Endothelial cell of umbilical vein (primary cell): ENCODE results near the gene NDST4. TPM values are rescaled to one million over a fixed set of nuclear protein-coding genes. Genes with fewer than 3 reads are reported as not detected.

Source experiments
- BruUV-seq: library from RNA; stranded (reverse); fragments of 400-500 nt; replicated peaks from 2 replicates; lab custom pipeline; 2021; lab: Mats Ljungman, UMichigan
- CTCF ChIA-PET: fragments of 300-600, 350-600 bp; sonication (Branson Sonifier 250); formaldehyde crosslinking; loops from one replicate; lab custom pipeline; 2021; ENCODE audit warnings: antibody characterized with exemption, inconsistent platforms; lab: Charles Lee
- POLR2A ChIA-PET: fragments of 300-600, 350-600 bp; sonication (Branson Sonifier 250); formaldehyde crosslinking; loops from one replicate; lab custom pipeline; 2021; ENCODE audit warnings: antibody characterized with exemption, inconsistent platforms; lab: Charles Lee
- DNase-seq: peaks from one replicate; pipeline ENCODE4 v3.0.0-alpha.2; 2011; ENCODE audit warnings: low read depth, low spot score
- FAIRE-seq: peaks from 2 replicates; lab custom pipeline; 2011; peaks lifted over from hg19 to GRCh38; lab: Jason Lieb, UNC
- H2AFZ ChIP-seq: 2 replicates; pipeline ENCODE4 v1.6.0; 2012; ENCODE audit warnings: low read depth, low read length, control low read depth, inconsistent platforms
- H3K27ac ChIP-seq: 2 replicates; pipeline ENCODE4 v1.5.1; 2011; ENCODE audit warnings: low read depth, mild to moderate bottlenecking, control low read depth, low read length, moderate library complexity; ENCODE audit not compliant: insufficient read depth
- H3K27me3 ChIP-seq, 2 experiments: 2 replicates each; pipeline versions ENCODE4 v1.6.0 to v1.6.1; 2011; ENCODE audit warnings: low read length in 2 of 2, mixed read lengths in 1 of 2; ENCODE audit not compliant: control insufficient read depth in 2 of 2, insufficient read depth in 2 of 2
- H3K36me3 ChIP-seq, 2 experiments: 2 replicates in 1 of 2; 3 replicates in 1 of 2; pipeline ENCODE4 v1.5.1; 2011; ENCODE audit warnings: low read length in 2 of 2, mild to moderate bottlenecking in 1 of 2, moderate library complexity in 1 of 2; ENCODE audit not compliant: control insufficient read depth in 2 of 2, insufficient read depth in 2 of 2; ENCODE audit errors: extremely low read depth in 1 of 2
- H3K4me1 ChIP-seq: 3 replicates; pipeline ENCODE4 v1.5.1; 2011; ENCODE audit warnings: mild to moderate bottlenecking, low read length; ENCODE audit not compliant: control insufficient read depth, insufficient read depth; ENCODE audit errors: extremely low read depth
- H3K4me2 ChIP-seq: 2 replicates; pipeline ENCODE4 v1.6.1; 2011; ENCODE audit warnings: low read length, control low read depth, mixed read lengths; ENCODE audit not compliant: insufficient read depth
- H3K4me3 ChIP-seq, 3 experiments: fragments of 200-600 bp in 1 of 3; sonication (generic), shearing (Covaris generic) in 1 of 3; replicated peaks in 1 of 3; 2 replicates each; pipeline ENCODE4 v1.5.1; 2011 to 2016; ENCODE audit warnings: control low read depth in 3 of 3, low read length in 3 of 3, mild to moderate bottlenecking in 2 of 3, inconsistent platforms in 1 of 3, low read depth in 1 of 3, moderate library complexity in 1 of 3; ENCODE audit not compliant: insufficient read depth in 1 of 3
- H3K79me2 ChIP-seq: 2 replicates; pipeline ENCODE4 v1.6.0; 2012; ENCODE audit warnings: low read length, inconsistent platforms; ENCODE audit not compliant: control insufficient read depth, insufficient read depth
- H3K9ac ChIP-seq: replicated peaks from 2 replicates; pipeline ENCODE3; 2011; ENCODE audit warnings: low read length, control low read depth; ENCODE audit not compliant: insufficient read depth; ENCODE audit errors: extremely low read depth
- H3K9me1 ChIP-seq: replicated peaks from 3 replicates; pipeline ENCODE4 v1.6.0; 2011; ENCODE audit warnings: mild to moderate bottlenecking, low read length; ENCODE audit not compliant: control insufficient read depth, insufficient read depth; ENCODE audit errors: extremely low read depth
- H3K9me3 ChIP-seq: replicated peaks from 2 replicates; pipeline ENCODE4 v1.5.1; 2012; ENCODE audit warnings: low read length, inconsistent platforms; ENCODE audit not compliant: control insufficient read depth, insufficient read depth
- H4K20me1 ChIP-seq: replicated peaks from 2 replicates; pipeline ENCODE3; 2011; ENCODE audit warnings: mild to moderate bottlenecking, low read length; ENCODE audit not compliant: control insufficient read depth, insufficient read depth; ENCODE audit errors: extremely low read depth
- EZH2 ChIP-seq: IDR thresholded peaks from 2 replicates; pipeline ENCODE4 v1.6.1; 2012; ENCODE audit warnings: borderline replicate concordance, low read depth, mild to moderate bottlenecking, moderate library complexity, low read length, inconsistent platforms; ENCODE audit not compliant: severe bottlenecking
- FOS ChIP-seq: IDR thresholded peaks from 2 replicates; pipeline ENCODE4 v1.6.1; 2011; ENCODE audit warnings: mild to moderate bottlenecking, low read length, moderate library complexity, borderline replicate concordance; ENCODE audit not compliant: insufficient read depth
- GATA2 ChIP-seq: IDR thresholded peaks from 2 replicates; pipeline ENCODE4 v1.7.0; 2011; ENCODE audit warnings: low read depth, mild to moderate bottlenecking, moderate library complexity, mixed read lengths, low read length; ENCODE audit not compliant: insufficient read length, insufficient read depth
- JUN ChIP-seq: IDR thresholded peaks from 2 replicates; pipeline ENCODE4 v1.6.1; 2011; ENCODE audit warnings: borderline replicate concordance, low read depth; ENCODE audit not compliant: insufficient read length, insufficient read depth
- MYC ChIP-seq: IDR thresholded peaks from one replicate; pipeline ENCODE4 v1.6.1; 2011; ENCODE audit warnings: mild to moderate bottlenecking, low read depth, low read length
- POLR2A ChIP-seq: IDR thresholded peaks from 2 replicates; pipeline ENCODE4 v1.6.1; 2012; ENCODE audit warnings: low read depth, mild to moderate bottlenecking, control low read depth, low read length
- POLR2AphosphoS5 ChIP-seq: IDR thresholded peaks from 2 replicates; pipeline ENCODE4 v1.6.1; 2012; ENCODE audit warnings: low read depth, mild to moderate bottlenecking, control low read depth, low read length, moderate library complexity; ENCODE audit not compliant: insufficient read depth
- dilution Hi-C: fragments of 300-500 bp; cut with MboI; formaldehyde crosslinking; loops from one replicate; pipeline ENCODE4 v1.15.0; 2019; ENCODE audit warnings: low sequenced_read_pairs; ENCODE audit not compliant: extremely low pct_ligation_motif_present
- intact Hi-C: fragments of 100-400 bp; cut with micrococcal nuclease; formaldehyde crosslinking; loops from one replicate; pipeline ENCODE4 v1.10.0; 2022
- polyA plus RNA-seq, 4 experiments: library from polyadenylated mRNA; depleted of rRNA in 3 of 4; stranded (reverse) in 3 of 4; unstranded in 1 of 4; fragments of >200 nt; gene quantifications; 2 replicates each; pipeline versions ENCODE4 v1.2.1 to v1.2.3, GENCODE V29; 2011 to 2012; ENCODE audit warnings: missing spikeins in 1 of 4
- total RNA-seq: library from RNA; stranded (reverse); gene quantifications from 2 replicates; pipeline ENCODE4 v1.2.3, GENCODE V29; 2021
- TF ChIP-seq, protein P1 (sequence below): IDR thresholded peaks from 2 replicates; pipeline ENCODE4 v1.6.1; 2011; ENCODE audit not compliant: insufficient read depth, insufficient read length
- TF ChIP-seq, protein P2 (sequence below), 2 donors: IDR thresholded peaks; 1 replicate in 1 of 2; 2 replicates in 1 of 2; pipeline ENCODE4 v1.5.1; 2011; ENCODE audit warnings: low read length in 2 of 2, mild to moderate bottlenecking in 2 of 2, moderate library complexity in 2 of 2, control low read depth in 1 of 2, inconsistent platforms in 1 of 2, low read depth in 1 of 2; ENCODE audit not compliant: insufficient read depth in 1 of 2; ENCODE audit errors: extremely low read depth in 1 of 2

NDST4 gene
- total and polyA plus RNA-seq, 2 donors (not counting 3 experiments of a cell fraction or from before 2014, with no cell fraction given), result not detected

DNA sequence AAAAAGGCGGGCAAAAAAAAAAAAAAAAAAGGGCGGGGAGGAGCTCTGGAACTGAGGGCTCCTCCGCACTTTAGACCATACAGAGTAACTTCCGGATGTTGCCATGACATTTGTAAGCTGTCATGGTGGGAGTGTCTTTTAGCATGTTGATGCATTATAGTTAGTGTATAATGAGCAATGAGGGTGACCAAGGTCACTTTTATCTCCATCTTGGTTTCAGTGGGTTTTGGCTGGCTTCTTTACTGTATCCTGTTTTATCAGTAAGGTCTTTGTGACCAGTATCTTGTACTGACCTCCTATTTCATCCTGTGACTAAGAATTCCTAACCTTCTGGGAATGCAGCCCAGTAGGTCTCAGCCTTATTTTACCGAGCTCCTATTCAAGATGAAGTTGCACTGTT lies 321.4 kb downstream of the NDST4 start:
- no TSS peak for BruUV-seq
- Histone ChIP-seq H3K9me1 (no peaks in the 10 kb centered on the region), H3K9me3 (no peaks in the 10 kb centered on the region), H3K9ac (no peak overlapping the region), H3K36me3 (no peaks in the 10 kb centered on the region), H4K20me1 (no peaks in the 10 kb centered on the region), H3K27ac (no peak overlapping the region), H2AFZ (no peak overlapping the region), H3K27me3 (no peaks in the 10 kb centered on the region), H3K4me1 (no peaks in the 10 kb centered on the region), H3K4me2 (no peak overlapping the region), H3K4me3 (no peak overlapping the region), H3K79me2 (no peaks in the 10 kb centered on the region)
- ChIA-PET CTCF (interaction anchor here (1.0 kb wide), 1 partner anchor 16 kb away, joined by 3 read pairs; no protein-coding TSS in a partner anchor), POLR2A (no interaction called here)
- TF ChIP-seq MYC (no peak), POLR2A (no peak), POLR2AphosphoS5 (no peak), EZH2 (no peak), FOS (no peak), JUN (no peak), GATA2 (no peak)
- TF ChIP-seq, protein P1, sequence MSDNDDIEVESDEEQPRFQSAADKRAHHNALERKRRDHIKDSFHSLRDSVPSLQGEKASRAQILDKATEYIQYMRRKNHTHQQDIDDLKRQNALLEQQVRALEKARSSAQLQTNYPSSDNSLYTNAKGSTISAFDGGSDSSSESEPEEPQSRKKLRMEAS, result no peak
- TF ChIP-seq, protein P2, sequence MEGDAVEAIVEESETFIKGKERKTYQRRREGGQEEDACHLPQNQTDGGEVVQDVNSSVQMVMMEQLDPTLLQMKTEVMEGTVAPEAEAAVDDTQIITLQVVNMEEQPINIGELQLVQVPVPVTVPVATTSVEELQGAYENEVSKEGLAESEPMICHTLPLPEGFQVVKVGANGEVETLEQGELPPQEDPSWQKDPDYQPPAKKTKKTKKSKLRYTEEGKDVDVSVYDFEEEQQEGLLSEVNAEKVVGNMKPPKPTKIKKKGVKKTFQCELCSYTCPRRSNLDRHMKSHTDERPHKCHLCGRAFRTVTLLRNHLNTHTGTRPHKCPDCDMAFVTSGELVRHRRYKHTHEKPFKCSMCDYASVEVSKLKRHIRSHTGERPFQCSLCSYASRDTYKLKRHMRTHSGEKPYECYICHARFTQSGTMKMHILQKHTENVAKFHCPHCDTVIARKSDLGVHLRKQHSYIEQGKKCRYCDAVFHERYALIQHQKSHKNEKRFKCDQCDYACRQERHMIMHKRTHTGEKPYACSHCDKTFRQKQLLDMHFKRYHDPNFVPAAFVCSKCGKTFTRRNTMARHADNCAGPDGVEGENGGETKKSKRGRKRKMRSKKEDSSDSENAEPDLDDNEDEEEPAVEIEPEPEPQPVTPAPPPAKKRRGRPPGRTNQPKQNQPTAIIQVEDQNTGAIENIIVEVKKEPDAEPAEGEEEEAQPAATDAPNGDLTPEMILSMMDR (IDR thresholded peaks at IDR 0.05; ENCODE audit: extremely low read depth in 1 of 2, insufficient read depth in 1 of 2, low read depth in 1 of 2, low read length in 2 of 2), result no peak
- FAIRE-seq, result no peak
- no peak for DNase-seq
- intact Hi-C loops (no loop called here), dilution Hi-C loops (no loop called here)
